NCI-H146 (cell line): ENCODE results near the gene SIRT6.
"Not testable (repeated sequence)": the region's sequence is repeated elsewhere in the genome, so short reads cannot be mapped to it uniquely, and the experiment has no call there.

Experiments
- DNase-seq: peaks from one replicate; lab custom pipeline; 2025; lab: John Stamatoyannopoulos, UW

SIRT6 gene

DNA sequence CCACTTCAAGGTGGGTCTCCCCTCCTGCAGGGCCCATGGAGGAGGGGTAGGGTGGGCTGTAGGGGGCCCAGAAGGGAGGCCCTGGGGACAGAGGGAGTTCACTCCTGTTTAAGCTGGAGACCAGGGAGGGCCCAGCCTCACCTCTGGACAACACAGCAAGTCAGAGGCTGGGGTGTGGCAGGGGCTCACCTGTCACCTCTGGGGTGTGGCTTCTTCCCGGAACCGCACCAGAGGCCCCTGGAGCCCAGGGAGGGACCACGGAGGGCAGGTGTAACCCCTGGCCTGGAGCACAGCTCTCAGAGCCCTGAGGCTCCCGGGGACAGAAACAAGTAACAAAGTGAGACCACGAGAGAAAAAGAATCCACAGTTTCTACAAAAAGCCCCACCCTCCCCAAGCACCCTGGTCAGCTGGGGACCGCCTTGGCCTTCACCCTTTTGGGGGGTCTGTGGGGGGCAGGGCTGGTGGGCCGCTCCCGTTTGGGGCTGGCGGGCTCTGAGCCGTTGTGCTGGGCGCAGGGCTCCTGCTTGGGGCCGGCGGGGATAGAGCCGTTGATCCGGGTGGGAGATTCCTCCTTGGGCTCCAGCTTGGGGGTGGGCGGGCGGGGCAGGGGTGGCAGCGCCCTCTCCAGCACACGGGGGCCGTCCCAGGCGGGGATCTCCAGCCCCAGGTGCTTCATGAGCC is 8.0 kb downstream of the SIRT6 start:
- DNase-seq, result no peak

DNA sequence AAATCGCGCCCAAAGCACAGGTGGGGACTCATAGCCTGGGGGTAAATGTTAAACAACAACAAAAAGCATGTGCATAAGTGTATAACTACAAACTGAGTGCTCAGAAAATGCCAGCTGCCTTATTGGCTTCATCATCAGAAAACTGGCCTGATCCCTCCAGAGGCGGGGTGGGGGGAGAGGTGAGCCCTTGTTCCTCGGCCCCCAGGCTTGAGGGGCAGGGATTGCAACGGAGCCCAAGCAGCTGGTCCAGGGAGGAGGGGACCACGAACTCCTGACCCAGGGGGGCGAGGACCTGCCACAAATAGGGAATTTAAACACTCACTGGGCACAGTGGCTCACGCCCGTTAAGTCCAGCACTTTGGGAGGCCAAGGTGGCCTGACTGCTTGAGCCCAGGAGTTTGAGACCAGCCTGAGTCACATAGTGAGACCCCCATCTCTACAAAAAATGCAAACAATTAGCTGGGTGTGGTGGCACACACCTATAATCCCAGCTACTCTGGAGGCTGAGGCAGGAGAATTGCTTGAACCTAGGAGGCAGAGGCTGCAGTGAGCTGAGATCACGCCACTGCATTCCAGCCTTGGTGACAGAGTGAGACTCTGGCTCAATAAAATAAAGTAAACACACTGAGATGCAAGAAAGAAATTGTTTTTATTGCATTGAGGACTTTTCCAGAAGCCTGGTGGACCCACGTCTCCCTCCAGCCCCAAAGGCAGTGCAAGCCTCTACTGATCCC is 8.7 kb downstream of the SIRT6 start:
- no peak for DNase-seq

DNA sequence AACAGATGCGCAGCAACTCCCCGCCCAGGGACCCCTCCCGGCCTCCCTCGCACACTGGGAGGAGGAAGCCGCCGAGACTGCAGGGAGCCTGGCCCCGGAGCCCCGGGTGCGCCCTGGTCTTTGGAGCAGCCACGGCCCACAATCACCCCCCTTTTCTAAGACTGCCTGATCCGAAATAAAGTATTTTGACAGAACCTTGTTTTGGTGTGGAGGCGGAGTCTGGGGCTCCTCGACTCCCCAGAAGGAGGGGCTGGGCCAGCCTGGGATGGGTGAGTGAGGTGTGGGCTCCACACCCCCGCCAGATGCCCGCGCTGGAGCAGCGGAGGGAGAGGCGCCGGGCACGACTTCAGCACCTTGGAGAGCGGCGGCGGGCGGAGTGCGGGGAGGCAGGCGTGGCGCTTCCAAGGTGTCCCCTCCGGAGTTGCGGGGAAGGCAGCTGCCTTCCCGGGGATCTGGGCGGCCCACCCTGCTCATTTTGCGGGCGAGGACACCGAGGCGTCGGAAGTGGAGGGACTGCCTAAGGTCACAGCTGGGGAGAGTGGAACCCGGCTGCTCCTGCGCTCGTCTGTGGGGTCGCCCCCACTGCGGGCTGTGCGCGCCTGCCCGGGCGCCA is 9.4 kb downstream of the SIRT6 start:
- no peak for DNase-seq

DNA sequence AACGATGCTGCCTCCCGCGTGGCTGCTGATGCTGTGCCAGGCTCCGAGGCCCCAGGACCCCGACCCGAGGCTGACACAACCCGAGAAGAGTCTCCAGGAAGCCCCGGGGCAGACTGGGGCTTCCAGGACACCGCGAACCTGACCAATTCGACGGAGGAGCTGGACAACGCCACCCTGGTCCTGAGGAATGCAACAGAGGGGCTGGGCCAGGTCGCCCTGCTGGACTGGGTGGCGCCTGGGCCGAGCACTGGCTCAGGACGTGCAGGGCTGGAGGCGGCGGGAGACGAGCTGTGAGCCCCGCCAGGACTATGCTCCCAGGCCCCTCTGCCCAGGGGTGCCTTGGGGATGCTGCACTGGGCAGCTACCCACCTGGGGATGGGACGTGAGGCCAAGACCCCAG is 10.7 kb downstream of the SIRT6 start:
- DNase-seq, result no peak

DNA sequence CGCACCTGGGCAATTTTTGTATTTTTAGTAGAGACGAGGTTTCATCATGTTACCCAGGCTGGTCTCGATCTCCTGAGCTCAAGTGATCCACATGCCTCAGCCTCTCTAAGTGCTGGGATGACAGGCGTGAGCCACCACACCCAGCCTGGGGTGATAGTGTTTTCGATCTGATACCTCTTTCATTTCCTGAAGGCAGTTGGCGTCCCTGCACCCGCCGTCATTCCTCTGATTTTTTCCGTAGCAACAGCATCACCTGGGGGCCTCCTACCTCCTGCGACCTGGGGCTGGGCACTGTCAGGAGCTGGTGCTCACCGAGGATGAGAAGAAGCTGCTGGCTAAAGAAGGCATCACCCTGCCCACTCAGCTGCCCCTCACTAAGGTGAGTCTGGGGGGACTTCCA is 18.1 kb downstream of the SIRT6 start:
- peak; percentile 10 for DNase-seq

DNA sequence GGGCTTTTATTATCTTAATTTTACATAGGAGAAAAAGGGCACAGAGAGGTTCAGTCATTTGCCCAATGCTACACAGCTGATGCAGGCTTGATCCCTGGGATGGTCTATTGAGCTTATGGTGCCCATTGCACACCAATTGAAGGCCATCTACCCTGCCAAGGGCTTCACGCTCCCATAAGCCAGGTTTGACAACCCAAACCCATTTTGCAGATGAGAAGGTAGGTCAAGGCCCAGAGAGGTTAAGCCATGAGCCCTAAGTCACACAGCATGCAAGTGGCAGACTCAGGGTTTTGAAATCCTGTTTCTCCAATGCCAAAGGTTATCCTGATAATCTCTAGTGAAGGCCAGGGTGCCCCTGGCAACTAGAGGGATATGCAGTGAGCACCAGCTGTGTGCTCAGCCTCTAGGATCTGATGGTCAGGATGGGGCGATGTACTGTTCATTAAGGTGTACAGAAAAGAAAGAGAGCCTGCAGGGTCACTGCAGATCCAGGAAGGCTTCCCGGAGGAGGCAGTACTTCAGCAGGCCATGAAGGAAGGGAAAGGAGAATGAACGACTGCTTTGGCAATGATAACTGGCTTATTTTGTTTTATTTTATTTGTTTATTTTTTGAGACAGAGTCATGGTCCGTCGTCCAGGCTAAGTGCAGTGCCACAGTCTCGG is 20.8 kb downstream of the SIRT6 start:
- no peak for DNase-seq

DNA sequence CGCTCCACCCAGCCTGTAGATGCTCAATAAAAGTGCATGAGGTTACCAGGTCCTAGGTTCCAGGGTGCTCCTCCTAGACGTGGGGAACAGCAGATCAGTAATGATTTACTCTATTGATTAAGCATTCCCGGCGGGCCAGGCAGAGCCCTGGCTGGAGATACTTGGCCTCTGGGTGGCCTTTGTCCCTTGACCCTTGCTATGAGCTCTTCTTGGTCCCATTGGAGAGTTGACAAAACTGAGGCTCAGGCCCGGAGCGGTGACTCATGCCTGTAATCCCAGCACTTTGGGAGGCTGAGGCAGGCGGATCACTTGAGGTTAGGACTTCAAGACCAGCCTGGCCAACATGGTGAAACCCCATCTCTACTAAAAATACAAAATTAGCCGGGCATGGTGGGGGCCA is 24.4 kb downstream of the SIRT6 start:
- not testable (repeated sequence) for DNase-seq

DNA sequence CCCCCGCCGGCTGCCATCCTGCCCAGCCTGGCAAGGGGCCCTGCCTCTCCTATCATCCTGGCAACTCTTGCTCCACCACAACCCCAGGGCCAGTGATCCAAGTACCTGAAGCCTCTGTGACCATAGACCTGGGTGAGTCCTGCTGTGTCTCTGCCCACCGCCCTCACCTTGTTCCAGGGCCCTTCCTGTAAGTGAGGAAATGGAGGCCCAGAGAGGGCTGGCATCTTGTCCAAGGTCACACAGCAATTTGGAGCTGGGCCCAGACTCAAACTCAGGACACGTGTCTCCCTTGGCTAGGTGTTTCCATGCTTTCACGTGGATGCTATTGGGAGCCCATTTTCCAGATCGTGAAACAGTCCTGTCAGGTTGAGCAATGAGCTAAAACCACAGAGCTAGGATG is 25.2 kb downstream of the SIRT6 start:
- no peak for DNase-seq

DNA sequence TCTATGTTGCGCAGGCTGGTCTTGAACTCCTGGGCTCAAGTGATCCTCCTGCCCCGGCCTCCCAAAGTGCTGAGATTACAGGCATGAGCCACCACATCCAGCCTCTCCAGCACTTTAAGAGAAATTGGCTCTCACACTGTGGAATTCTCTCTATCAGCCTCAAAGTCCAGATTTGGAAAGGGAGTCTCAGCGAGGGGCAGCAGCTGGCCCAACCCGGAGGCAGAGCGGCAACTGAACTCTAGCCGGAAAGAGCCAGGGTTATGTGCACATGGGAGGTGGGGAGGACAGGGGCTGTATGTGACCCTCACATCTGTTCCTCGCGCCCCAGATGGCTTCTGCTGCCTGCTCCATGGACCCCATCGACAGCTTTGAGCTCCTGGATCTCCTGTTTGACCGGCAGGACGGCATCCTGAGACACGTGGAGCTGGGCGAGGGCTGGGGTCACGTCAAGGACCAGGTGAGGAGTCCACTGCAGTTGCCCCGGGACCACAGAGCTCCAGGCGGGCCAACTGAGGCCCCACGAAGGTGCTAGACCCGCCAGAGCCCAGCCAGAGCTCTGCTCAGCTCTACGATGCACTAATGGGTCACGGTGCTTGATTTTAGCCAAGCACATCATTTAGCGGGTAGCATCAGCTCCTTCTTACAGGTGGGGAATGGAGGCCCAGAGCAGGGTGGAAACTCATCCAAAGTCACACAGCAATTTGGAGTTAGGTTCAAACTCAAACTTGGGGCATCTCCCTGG is 27.6 kb downstream of the SIRT6 start:
- DNase-seq, result no peak

DNA sequence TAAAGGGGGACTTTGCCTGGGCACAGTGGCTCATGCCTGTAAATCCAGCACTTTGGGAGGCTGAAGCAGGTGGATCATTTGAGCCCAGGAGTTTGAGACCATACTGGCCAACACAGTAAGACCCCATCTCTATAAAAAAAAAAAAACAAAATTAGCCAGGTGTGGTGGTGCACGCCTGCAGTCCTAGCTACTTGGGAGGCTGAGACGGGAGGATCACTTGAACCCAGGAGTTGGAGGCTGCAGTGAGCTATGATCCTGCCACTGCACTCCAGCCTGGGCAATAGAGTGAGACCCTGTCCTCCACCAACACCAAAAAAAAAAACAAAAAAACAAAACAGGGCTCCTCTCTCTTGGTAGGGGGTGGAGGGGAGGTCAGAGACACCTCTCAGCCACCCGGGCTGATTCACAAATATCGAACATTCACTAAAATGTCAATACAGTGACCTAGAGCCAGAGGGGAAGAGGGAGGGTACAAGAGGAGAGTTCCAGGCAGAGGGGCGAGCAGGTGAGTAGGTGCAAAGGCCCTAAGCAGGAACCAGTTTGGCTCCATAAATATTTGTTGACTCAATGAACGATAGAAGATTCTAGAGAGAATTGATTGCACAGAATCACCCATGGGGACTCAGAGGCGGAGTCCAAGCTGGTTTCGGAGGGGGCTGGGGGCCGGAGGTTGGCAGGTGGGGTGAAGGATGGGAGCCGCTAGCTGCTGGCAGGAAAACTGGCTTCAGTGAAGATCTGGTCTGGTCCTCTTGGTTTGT is 29.9 kb downstream of the SIRT6 start:
- no peak for DNase-seq

DNA sequence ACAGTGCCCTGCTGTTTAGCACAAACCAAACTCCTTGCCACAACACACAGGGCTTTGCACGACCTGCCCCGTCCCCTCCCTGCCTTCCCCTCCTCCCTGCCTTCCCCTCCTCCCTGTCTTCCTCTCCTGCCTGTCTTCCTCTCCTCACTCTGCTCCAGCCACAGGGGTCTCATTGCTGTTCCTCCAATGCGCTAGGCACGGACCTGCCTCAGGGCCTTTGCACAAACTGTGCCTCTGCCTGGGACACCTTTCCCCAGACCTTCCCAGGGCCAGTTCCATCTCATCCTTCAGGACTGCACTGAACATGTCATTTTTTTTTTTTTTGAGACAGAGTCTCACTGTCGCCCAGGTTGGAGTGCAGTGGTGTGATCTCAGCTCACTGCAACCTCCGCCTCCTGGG is 30.7 kb downstream of the SIRT6 start:
- no peak for DNase-seq

DNA sequence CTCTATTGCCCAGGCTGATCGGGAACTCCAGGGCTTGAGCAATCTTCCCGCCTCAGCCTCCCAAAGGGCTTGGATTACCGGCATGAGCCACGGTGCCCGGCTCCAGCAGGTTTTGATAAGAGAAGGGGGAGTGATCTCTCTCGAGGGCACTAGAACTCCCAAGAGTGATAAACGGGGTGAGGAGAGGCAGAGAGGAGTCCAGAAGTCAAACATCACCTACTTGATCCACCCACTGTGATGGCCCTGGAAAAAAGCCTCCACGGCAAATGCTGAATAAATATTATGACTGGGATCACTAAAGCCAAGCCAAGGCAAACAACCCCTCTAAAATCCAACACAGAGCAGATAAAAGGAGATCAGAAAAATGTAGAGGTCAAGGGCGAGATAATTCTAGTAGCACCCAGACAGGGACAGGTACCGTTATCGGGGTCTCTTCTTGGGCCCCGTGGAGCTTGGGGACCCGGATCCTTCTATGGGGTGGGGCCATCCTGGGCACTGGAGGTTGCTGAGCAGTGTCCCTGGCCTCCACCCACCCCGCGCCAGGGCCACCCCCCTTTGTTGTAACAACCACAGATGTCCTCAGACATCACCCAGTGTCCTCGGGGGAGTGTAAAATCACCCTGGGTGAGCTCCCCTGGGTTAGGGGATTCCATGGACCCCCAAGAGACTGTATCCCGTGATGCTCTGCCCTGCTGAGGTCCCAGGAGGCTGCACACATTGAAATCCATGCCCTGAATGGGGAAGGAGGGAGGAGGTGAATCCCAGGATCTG is 32.7 kb downstream of the SIRT6 start:
- no peak for DNase-seq

DNA sequence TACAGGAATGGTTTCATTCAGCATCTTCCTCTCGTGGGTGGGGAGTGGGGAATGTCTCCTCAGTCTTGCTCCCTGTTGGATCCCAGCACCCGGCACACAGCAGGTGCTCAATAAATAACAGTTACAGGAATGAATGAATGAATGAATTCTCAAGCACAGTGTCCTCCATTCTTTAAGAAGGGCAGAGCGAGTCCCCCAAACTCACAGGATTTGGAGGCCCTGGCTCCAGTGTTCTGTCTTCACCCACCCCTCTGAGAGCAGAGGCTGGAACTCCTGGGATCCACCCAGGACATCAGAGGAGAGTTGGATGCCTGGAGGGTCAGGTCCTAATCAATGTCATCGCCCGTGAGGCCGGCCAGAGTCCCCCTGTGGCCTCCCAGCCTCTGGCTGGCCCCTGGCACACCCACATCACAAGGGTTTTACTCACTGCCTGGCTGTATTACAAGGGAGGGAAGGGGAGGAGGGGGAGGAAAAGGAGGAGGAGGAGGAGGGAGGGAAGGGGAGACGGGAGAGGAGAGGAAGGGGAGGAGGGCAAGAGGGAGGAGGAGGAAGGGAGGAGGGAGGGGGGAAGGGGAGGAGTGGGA is 37.6 kb downstream of the SIRT6 start:
- DNase-seq, result no peak

DNA sequence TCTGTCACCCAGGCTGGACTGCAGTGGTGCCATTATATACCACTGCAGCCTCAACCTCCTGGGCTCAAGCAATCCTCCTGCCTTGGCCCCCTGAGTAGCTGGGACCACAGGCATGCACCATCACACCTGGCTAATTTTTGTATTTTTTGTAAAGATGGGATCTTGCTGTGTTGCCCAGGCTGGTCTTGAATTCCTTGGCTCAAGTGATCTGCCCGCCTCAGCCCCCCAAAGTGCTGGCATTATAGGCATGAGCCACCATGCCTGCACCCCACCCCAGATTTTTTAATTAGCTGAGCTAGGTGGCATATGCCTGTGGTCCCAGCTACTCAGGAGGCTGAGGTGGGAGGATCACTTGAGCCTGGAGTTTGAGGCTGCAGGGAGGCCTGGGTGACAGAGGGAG is 39.4 kb downstream of the SIRT6 start:
- DNase-seq, result not testable (repeated sequence)

DNA sequence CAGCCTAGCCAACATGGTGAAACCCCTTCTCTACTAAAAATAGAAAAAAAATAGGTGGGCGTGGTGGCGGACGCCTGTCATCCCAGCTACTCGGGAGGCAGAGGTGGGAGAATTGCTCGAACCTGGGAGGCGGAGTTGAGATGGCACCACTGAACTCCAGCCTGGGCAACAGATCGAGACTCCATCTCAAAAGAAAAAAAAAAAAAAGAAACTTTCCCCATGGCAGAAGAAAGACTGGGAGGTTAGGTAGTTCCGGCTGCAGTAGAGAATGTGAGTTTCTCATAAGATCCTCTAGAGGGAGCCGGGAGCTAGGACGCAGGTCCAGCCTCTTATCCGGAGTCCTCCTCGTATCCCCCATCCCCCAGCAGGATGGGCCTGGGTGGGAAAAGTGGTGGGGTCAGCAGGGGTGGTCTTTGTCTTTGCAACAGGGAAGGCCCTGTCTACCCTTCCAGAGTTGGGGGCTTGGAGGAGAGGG is 42.1 kb downstream of the SIRT6 start:
- DNase-seq, result peak; percentile 70

DNA sequence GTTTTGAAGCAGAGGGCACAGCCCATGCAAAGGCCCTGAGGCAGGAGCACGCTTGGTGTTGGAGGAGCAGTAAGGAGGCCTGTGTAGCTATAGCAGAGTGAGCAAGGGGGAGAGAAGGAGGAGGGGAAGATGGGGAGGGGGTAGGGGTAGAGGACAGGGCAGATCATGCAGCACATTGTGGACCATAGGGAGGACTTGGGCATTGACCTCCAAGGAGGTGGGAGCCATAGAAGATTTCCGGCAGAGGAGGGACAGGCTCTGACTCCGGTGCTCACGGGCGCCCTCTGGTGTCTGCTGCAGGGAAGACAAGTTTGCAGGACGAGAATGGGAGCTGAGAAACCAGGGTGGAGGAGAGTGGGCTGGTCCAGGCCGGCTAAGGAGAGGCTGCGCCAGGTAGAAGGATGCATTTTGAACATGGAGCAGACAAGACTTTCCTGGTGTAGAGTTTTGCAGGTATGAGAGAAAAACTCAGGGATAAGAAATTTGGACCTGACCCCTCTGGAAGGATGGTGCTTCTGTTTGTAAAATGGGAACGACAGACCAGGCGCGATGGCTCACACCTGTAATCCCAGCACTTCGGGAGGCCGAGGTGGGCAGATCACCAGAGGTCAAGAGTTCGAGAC is 42.6 kb downstream of the SIRT6 start:
- DNase-seq, result peak; percentile 34

DNA sequence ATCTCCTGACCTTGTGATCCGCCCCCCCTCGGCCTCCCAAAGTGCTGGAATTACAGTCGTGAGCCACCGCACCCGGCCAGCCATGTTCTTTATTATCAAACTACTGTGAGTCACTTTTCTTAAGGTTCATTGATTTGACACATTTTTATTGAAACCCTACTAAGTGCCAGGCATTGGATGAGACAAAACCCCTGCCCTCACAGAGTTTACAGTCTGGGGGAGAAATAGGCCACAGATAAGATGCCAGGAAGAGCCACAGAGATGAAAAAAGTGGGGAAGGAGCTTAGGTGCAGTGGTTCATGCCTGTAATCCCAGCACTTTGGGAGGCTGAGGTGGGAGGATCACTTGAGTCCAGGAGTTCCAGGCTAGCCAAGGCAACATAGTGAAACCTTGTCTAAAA is 43.9 kb downstream of the SIRT6 start:
- DNase-seq, result no peak

DNA sequence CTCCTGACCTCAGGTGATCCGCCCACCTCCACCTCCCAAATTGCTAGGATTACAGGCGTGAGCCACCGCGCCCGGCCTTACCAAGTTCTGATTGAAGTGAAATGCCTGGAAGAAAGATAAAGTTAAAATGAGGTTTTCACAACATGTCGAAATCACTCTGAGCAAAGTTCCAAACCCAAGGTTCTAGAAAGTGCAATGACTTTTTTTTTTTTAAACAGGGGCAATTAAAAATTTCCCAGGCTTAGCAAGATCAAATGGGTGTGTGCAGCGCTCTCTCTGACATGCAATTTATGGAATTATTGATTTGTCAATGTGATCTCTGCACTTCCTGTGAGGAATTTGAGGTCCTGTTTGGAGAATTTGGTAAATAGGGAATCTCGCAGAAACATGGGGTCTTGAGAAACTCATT is 45.7 kb downstream of the SIRT6 start:
- DNase-seq, result no peak

DNA sequence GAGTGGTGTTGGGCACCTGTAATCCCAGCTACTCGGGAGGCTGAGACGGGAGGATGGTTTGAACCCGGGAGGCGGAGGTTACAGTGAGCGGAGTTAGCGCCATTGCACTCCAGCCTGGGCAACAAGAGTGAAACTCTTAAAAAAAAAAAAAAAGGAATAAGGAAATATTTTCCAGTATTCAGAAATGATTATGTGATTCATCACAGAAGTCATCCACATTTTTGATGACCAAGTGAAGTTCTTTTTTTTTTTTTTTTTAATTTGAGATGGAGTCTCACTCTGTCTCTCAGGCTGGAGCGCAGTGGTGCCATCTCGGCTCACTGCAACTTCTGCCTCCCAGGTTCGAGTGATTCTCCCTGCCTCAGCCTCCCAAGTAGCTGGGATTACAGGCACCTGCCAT is 47.0 kb downstream of the SIRT6 start:
- not testable (repeated sequence) for DNase-seq

DNA sequence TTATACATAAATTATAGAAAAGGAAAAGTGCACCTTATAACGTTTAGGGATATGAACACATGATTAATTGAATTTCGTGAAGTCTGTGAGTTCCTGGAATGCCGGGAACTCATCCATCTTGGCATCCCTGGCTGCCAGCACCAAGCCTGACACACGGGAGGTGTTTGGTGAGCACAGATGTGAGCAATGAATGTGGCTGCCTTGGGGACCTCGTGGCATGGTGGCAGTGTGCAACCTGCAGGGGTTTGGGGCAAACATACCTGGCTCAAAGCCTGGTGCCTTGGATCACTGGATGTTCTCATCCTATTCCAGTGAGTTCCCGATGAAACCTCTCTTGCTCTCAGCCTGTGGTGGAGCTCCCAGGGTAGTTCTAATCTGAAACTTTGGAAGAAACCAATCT is 48.0 kb downstream of the SIRT6 start:
- no peak for DNase-seq
